A673 (cell line): ENCODE results near the gene RBM17.

Source experiments
- EZH2 ChIP-seq: fragments of 200-600 bp; sonication (generic); IDR thresholded peaks from 2 replicates; pipeline ENCODE4 v1.6.1; 2017; ENCODE audit warnings: borderline replicate concordance, low read depth, mild to moderate bottlenecking, mixed read lengths, antibody characterized with exemption, low read length; ENCODE audit not compliant: poor library complexity, severe bottlenecking
- TF ChIP-seq, protein P1 (sequence below): fragments of 300-800, 200-600 bp; sonication (generic); conservative IDR thresholded peaks from 2 replicates; pipeline ENCODE4 v1.5.1; 2017; ENCODE audit warnings: low read depth, mild to moderate bottlenecking, antibody characterized with exemption, low read length, moderate library complexity, mixed read lengths

DNA sequence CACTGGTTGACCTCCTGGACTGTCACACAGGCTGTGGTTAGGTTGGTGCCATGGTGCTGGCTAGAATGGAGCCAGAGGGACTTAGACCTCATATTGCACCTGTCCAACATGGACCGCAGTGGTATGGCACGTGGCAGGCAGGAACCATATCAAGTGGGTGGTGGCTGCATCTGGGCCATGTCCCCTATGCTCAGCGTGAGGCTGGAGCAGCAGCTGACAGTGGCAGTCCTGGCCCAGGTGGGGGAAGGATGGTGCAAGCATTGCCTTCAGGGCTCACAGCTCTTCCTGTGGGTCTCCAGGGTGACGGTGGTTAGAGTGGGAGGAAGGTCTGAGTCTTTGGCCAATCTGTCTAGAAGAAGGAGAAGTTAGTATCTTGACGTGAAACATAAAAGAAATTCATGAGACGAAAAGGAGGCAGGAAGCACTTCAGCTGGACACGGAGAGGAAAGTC lies 59.4 kb downstream of the RBM17 start:
- TF ChIP-seq, protein P1, sequence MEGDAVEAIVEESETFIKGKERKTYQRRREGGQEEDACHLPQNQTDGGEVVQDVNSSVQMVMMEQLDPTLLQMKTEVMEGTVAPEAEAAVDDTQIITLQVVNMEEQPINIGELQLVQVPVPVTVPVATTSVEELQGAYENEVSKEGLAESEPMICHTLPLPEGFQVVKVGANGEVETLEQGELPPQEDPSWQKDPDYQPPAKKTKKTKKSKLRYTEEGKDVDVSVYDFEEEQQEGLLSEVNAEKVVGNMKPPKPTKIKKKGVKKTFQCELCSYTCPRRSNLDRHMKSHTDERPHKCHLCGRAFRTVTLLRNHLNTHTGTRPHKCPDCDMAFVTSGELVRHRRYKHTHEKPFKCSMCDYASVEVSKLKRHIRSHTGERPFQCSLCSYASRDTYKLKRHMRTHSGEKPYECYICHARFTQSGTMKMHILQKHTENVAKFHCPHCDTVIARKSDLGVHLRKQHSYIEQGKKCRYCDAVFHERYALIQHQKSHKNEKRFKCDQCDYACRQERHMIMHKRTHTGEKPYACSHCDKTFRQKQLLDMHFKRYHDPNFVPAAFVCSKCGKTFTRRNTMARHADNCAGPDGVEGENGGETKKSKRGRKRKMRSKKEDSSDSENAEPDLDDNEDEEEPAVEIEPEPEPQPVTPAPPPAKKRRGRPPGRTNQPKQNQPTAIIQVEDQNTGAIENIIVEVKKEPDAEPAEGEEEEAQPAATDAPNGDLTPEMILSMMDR: no peak
- TF ChIP-seq EZH2: no peak
